Midbrain (tissue), 1 donor: ENCODE results near the gene ASB15.
A peak's percentile ranks its signal among the peaks of the same experiment; 100 is the strongest.
"Not testable (repeated sequence)": the region's sequence is repeated elsewhere in the genome, so short reads cannot be mapped to it uniquely, and the experiment has no call there.

Source experiments
- DNase-seq: peaks from one replicate; lab custom pipeline; 2025; lab: John Stamatoyannopoulos, UW

ASB15 gene

GRCh38 chr7:123601530-123601929, at the start of gene ASB15:
Gene ASB15 (plus strand): TSS chr7:123601821. CDS start chr7:123614503, 12,682 bp downstream.
- no peak for DNase-seq

GRCh38 chr7:123552134-123552533, 49.5 kb upstream of the ASB15 start:
- DNase-seq, result not testable (repeated sequence)

DNA sequence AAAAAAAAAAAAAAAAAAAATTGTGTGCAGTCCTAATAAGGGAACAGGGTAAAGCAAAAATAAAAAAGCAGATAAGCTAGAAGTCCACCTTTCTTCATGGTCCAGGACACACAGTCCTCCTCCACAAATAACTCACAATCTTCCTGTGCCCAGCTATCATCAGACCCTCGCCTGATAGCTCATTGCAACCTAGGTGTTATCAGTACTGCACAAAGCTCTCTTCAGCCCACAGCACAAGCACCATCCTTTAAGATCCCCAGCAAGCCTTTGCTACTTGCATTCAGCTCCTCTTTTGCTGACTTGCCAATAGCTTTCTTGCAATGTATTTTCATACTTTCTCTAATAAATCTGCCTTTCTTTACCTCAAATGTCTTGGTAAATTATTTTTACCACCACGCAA, 49.0 kb upstream of the ASB15 start:
- DNase-seq, result no peak

DNA sequence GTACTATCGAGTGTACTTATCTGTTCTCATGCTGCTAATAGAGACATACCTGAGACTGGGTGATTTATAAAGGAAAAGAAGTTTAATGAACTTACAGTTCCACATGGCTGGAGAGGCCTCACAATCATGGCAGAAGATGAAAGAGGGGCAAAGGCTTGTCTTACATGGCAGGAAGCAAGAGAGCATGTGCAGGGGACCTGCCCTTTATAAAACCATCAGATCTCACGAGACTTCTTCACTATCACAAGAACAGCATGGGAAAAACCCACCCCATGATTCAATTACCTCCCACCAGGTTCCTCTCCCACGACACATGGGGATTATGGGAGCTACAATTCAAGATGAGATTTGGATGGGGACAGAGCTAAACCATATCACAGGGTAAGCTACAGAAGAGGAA, 48.5 kb upstream of the ASB15 start:
- no peak for DNase-seq

DNA sequence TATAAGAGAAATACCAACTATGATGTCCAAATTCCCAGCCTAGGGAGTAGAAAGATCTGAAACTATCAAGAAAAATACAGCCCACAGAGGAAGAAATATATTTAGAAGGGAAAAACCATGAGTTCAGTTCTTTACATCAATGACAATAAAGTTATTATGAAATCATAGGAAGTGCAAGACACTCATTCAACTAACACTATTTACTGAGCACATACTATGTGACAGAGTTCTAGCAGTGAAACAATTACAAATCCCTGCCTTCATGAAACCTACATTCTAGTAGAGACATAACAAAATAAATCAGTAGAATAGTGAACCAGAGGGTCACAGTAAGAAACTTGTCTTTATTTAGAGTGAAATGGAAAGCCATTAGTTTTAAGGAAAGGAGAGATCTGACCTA, 46.1 kb upstream of the ASB15 start:
- DNase-seq, result no peak

GRCh38 chr7:123557016-123557397, 44.6 kb upstream of the ASB15 start:
- no peak for DNase-seq

DNA sequence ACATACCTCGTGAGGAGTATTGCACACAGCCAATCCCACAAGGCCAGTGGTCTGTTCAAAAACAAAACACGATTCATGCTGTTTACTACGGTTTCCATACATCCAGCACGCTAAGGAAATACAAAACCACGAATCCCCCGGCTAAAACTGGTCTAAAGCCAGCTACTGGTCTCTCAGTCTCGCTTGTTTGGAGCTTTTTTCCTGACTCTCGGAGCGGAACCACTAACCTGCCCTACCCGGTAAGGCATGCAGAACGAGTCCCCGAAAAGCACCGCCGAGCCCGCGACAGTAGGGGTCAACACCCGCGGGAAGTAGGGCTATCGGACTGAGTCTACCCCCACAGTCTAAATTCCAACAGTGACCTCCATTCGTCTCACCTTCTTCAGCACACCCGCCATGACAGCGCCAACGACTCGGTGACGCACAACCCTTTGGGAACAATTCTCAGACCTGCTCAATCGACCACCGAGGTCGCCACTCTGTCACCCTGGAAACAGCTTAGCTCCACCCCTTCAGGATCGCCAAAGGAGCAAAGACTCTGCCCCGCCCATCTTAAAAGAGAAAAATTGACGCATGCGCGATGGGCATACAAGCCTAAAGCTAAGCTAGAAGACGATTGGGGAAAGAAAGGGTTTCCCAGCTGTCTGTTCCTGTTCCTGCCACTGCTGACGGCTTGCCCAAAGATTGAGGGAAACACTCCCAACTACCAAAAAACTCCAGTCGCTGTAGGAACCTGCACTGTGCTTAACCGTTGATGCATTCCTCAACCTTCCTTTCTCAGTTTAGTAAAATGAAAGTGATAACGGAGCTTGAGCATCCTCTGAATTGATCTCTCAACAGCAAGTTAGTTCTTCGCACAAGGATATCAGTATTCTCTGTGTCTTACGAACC, 44.0 kb upstream of the ASB15 start, which contains the start of gene NDUFA5:
TSS of gene NDUFA5 (minus strand) at position 421 of the 891 bp plus-strand sequence. CDS start at position 398, 23 bp downstream.
- peak; percentile 99 for DNase-seq

GRCh38 chr7:123558289-123558874, 43.2 kb upstream of the ASB15 start:
- DNase-seq, result no peak

GRCh38 chr7:123562121-123562520, 39.5 kb upstream of the ASB15 start:
- DNase-seq, result no peak

DNA sequence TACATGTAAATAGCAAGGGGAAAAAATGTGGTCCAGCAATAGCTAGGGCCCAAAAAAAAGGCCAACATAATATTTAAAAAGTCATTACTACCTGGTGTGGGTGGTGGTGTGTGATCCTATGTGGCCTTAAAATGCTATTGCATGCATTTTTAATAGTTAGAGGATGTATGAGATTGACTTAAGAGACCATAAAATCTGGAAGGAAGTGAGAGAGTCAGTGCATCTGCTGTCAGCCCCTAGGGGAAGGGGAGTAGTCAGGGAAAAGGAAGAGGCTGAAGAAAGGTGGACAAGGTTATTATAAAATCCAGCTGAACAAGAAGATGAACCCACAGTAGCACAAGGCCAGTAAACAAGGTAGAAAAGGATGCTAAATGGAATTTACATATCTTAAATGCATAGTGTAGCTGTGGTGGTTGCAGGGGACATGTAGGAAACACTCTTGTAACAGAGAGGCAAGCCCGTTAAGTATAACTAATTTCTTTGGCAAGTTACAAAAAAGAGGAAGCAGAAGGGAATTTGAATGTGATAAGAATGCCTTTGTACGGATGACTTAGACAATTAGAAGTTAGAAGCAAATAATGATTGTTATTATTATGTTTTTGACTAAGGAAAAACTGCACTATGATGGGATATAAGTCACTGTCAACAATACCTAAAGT, 32.1 kb upstream of the ASB15 start:
- DNase-seq, result no peak

DNA sequence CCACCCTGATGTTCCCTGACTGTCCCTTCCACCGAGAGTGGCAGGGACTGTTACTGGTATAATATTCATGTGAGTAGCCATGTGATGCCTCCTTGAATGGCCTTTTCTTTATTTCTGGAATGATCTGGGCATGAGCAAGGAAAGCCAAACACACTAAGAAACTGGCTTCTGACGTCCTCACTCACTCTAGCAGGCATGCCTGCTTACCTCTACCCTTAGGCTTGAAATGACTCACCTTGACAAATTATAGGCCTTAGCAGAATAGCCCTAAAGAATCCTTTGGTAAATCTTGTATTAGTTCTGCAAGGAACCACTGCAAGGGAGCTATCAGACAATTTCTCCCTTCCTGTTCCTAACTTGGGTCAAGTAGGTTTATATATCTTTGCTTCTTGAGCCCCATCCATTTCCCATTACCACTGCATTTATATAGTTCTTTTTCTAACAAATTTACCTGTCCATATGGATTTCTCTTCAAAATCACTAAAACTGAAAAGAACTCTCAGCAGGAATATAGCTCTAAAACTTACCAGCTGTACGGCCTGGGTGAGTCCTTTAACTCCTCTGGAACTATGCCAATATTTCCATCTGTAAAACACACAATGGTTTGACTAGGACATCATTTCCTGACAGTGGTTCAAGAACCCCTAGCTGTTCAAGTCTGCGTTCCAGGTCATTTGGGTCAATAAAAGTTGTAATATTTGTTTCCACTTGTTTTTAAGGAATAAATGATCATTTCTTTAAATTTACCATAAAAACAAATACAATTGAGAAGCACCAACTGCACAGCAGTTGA, 31.0 kb upstream of the ASB15 start:
- DNase-seq, result no peak

DNA sequence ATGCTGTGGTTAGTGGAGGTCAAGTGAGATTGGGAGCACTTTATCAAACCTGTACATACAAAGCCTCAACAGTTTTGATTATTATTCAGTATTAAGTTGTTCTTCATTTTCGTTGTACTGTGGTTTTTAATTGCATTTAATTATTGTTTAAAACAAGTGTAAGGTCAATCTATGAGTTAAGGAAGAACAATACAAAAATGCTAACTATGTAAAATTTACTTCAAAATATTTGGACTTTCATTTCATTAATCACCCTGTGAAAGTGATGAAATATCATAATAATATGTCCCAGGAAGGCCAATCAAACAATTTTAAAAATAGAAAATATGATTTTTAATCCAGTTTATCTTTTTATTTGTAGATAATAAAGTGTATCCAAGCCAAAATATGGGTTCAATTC, 30.4 kb upstream of the ASB15 start:
- no peak for DNase-seq

DNA sequence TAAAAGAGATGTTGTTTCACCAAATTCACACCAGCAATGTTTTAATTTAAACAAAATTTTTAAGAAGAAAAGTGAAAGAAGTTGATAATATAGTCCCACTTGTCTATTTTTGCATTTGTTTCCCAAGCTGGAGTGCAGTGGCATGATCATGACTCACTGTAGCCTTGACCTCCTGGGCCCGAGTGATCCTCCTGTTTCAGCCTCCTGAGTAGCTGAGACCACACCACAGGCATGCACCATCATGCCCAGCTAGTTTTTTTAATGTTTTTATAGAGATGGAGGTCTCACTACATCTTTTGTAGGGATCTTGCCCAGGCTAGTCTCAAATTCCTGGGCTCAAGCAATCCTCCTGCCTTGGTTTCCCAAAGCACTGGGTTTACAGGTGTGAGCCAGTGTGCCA, 29.9 kb upstream of the ASB15 start:
- no peak for DNase-seq

DNA sequence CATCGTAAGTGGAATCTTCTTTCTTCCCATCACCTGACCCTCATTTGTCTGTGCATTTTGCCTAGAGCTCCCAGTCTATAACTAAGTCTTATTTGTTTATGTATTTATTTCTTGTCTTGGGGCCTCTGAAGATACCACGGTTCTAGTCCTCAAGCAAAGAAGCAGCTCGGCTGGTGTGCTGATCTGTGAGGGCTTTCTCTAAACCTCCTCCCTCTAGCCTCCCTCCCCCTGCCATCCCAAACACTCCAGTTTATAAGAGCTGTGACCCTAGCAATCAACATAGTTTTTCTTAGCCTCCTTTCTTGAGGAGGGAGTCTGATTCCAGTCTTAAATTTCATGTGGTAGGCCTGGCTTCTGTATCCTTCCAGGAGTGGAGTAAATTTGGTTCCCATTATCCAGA, 28.3 kb upstream of the ASB15 start:
- DNase-seq, result no peak

GRCh38 chr7:123573896-123574467, 27.6 kb upstream of the ASB15 start:
- no peak for DNase-seq

GRCh38 chr7:123579416-123579815, 22.2 kb upstream of the ASB15 start:
- DNase-seq, result no peak

GRCh38 chr7:123580406-123581161, 21.0 kb upstream of the ASB15 start:
- peak; percentile 10 for DNase-seq

DNA sequence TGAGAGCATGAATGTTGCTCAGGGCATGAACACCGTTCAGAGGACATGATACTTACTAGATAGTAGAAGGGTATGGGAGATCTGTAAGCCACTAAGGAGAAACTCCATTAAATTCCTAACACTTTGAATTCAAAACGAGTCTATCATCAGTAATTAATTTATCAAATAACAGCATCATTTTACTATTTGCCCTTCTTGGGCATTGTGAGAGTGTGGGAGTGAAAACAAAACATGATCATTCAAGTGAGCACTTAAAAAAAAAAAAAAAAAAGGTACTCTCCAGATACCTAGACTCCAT, 20.5 kb upstream of the ASB15 start:
- DNase-seq, result no peak

DNA sequence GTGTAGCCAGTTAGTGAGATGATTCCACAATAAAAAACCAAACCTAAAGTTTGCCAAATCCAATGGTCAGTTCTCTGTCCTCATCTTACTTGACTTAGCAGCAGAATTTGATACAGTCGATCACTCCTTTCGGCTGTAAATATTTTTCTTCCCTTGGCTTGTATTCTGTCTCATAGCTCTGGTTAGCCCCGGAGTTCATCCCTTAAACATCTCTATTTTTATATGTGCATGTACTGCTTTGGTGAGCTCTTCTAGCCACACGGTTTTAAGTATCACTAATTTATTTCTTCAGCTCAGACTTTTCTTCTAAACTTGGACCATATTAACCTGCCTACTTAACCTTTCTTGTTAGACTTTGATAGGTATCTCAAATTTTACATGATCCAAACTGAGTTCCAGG, 17.8 kb upstream of the ASB15 start:
- DNase-seq, result no peak

DNA sequence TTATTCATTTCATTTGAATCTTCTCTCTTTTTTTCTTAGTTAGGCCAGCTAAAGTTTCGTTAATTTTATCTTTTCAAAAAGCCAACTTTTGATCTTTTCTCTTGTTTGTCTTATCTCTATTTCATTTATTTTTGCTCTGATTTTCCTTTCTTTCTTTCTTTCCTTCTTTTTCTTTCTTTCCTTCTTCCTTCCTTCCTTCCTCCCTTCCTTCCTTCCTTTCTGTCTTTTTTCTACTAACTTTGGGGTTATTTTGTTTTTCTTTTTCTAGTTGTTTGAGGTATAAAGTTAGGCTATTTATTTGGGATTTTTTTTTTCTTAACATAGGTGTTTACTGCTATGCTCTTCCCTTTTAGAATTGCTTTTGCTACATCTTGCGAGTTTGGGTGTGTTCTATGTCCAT, 13.2 kb upstream of the ASB15 start:
- no peak for DNase-seq

DNA sequence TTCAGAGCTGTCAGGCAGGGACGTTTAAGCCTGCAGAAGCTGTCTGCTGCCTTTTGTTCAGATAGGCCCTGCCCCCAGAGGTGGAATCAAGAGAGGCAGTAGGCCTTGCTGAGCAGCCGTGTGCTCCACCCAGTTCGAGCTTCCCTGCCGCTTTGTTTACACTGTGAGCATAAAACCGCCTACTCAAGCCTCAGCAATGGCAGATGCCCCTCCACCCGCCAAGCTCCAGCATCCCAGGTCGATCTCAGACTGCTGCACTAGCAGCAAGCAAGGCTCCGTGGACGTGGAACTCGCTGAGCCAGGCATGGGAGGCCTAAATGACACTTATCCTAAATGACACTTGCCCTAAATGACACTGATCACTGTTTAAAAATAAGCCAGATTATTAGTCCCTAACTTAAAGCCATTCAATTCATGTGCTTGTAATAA, 6.8 kb upstream of the ASB15 start:
- DNase-seq, result no peak
